Mesothelial cell of epicardium (in vitro differentiated cells): Measurements from ENCODE around the gene TLE3. TPM values are rescaled to one million over a fixed set of nuclear protein-coding genes. Genes with fewer than 3 reads are reported as not detected.

Source experiments
- DNase-seq, 2 experiments: peaks; one replicate each; pipeline ENCODE4 v3.0.0; 2021; ENCODE audit warnings: low spot score in 2 of 2; ENCODE audit not compliant: unreplicated experiment in 2 of 2
- H3K27ac Mint-ChIP-seq: 2 replicates; pipeline ENCODE4 v1.8.0; 2021; ENCODE audit warnings: mixed read lengths
- H3K27me3 Mint-ChIP-seq: 2 replicates; pipeline ENCODE4 v1.8.0; 2021; ENCODE audit warnings: low read depth, mixed read lengths
- H3K36me3 Mint-ChIP-seq: 2 replicates; pipeline ENCODE4 v1.8.0; 2021; ENCODE audit warnings: mixed read lengths
- H3K4me1 Mint-ChIP-seq: 2 replicates; pipeline ENCODE4 v1.8.0; 2021; ENCODE audit warnings: mixed read lengths
- H3K4me3 Mint-ChIP-seq: 2 replicates; pipeline ENCODE4 v1.8.0; 2021; ENCODE audit warnings: mild to moderate bottlenecking, moderate library complexity, mixed read lengths
- H3K9me3 Mint-ChIP-seq: 2 replicates; pipeline ENCODE4 v1.8.0; 2021; ENCODE audit warnings: mixed read lengths
- CTCF ChIP-seq: fragments of 200-600 bp; sonication (generic); IDR thresholded peaks from one replicate; pipeline ENCODE4 v1.5.0; 2021; ENCODE audit warnings: antibody characterized with exemption; ENCODE audit not compliant: unreplicated experiment
- total RNA-seq: library from RNA; stranded (reverse); gene quantifications from 3 replicates; pipeline ENCODE4 v1.2.1, GENCODE V29; 2021

The TLE3 gene
- total RNA-seq, 1 donor from 2014 or later, result 165 TPM

- H3K36me3 Mint-ChIP-seq, result peaks cover 5% of the 10 kb centered on the region
- H3K4me3 Mint-ChIP-seq, result no peak overlapping the region
- DNase-seq, result no peak
- peaks cover 8% of the 10 kb centered on the region for H3K4me1 Mint-ChIP-seq
- no peak overlapping the region for H3K27ac Mint-ChIP-seq
- peaks cover 12% of the 10 kb centered on the region for H3K9me3 Mint-ChIP-seq
- TF ChIP-seq CTCF, result no peak
- H3K27me3 Mint-ChIP-seq, result peaks cover 10% of the 10 kb centered on the region
Observed at GRCh38 chr15:70006259-70007147, 91.2 kb downstream of the TLE3 start.

DNA sequence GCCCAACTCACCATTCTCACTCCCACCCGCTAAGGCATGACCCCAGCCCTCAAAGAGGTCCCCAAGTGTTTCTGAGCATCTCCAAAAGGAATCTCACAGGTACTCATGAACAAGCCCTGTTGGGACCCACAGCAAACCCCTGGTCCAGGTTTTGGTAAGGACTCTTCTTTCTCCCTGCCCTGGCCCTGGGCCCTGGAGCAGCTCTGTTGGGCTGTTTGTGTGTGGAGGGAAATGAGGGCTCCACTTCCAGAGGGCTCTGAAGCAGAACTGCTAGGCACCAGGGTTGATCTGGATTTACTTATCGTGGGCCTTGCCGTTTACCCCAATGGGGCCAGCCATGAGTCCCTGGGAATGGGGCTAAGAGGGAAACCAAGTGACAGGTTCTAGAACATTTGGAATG is 92.9 kb downstream of the TLE3 start:
- Mint-ChIP-seq H3K9me3 (peaks cover 12% of the 10 kb centered on the region), H3K27ac (no peak overlapping the region), H3K4me1 (peaks cover 8% of the 10 kb centered on the region), H3K36me3 (peaks cover 5% of the 10 kb centered on the region), H3K27me3 (peaks cover 13% of the 10 kb centered on the region), H3K4me3 (no peak overlapping the region)
- TF ChIP-seq CTCF, result no peak
- no peak for DNase-seq

DNA sequence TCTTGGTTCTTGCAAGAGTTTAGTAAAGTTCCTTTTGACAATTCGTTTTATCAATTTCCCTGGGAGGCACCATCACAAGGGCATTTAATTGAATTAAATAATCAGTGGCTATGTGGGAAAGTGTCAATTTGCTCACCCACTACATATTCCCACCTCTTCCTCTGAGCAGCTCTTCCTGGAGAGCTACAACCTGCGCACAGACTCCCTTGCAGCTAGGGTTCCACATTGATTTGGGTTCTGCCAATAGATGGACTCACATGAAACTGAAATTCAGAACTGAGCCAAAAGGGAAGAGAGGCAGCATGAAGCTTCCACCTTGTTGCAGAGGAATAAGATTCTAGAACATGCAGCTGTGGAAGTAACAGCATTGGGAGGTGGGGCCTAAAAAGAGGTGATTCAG is 94.8 kb downstream of the TLE3 start:
- peaks cover 13% of the 10 kb centered on the region for H3K27me3 Mint-ChIP-seq
- peaks cover 5% of the 10 kb centered on the region for H3K36me3 Mint-ChIP-seq
- H3K4me1 Mint-ChIP-seq, result peaks cover 7% of the 10 kb centered on the region
- H3K27ac Mint-ChIP-seq, result no peak overlapping the region
- peaks cover 12% of the 10 kb centered on the region for H3K9me3 Mint-ChIP-seq
- TF ChIP-seq CTCF, result no peak
- DNase-seq, result no peak
- H3K4me3 Mint-ChIP-seq, result no peak overlapping the region

DNA sequence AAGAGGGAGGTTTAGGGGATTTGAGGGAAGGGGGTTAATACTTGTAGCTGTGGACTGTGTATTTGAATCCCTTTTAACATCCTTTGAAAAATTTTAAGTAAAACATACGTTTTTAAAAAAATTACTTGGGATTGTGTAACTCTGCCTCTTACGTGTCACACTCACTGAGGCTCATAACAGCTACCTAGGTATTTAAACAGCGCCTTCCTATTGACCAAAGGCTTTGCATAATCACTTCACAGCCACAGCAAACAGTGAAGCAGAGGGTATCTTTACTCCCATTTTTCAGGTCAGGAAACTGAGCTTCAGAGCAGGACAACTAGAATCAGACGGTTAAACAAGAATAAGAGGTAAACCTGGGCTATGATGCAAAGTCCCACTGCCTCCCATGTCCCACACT is 95.9 kb downstream of the TLE3 start:
- peaks cover 12% of the 10 kb centered on the region for H3K9me3 Mint-ChIP-seq
- H3K27ac Mint-ChIP-seq, result no peak overlapping the region
- no peak overlapping the region for H3K4me3 Mint-ChIP-seq
- peaks cover 5% of the 10 kb centered on the region for H3K36me3 Mint-ChIP-seq
- TF ChIP-seq CTCF, result no peak
- peaks cover 11% of the 10 kb centered on the region for H3K4me1 Mint-ChIP-seq
- DNase-seq, result no peak
- H3K27me3 Mint-ChIP-seq, result peaks cover 13% of the 10 kb centered on the region

- Mint-ChIP-seq H3K27me3 (peaks cover 8% of the 10 kb centered on the region), H3K36me3 (peaks cover 5% of the 10 kb centered on the region), H3K4me3 (no peak overlapping the region), H3K27ac (no peak overlapping the region), H3K9me3 (peaks cover 12% of the 10 kb centered on the region), H3K4me1 (peaks cover 8% of the 10 kb centered on the region)
- no peak for DNase-seq
- no peak for TF ChIP-seq CTCF
Observed at GRCh38 chr15:69999392-70000085, 98.2 kb downstream of the TLE3 start.
